Activated T-cell treated with anti-CD3 and anti-CD28 coated beads for 4 hours (primary cell): Measurements from ENCODE around the gene STAU1.
A peak's percentile ranks its signal among the peaks of the same experiment; 100 is the strongest.
"Not testable (repeated sequence)": the region's sequence is repeated elsewhere in the genome, so short reads cannot be mapped to it uniquely, and the experiment has no call there.

Source experiments
- DNase-seq: peaks from one replicate; pipeline ENCODE4 v3.0.0-alpha.2; 2020

The STAU1 gene

GRCh38 chr20:49203011-49203410 is 14.9 kb upstream of the STAU1 start:
- DNase-seq = no peak

GRCh38 chr20:49199729-49200293 is 11.7 kb upstream of the STAU1 start:
- no peak for DNase-seq

GRCh38 chr20:49192944-49193518 is 4.9 kb upstream of the STAU1 start:
- not testable (repeated sequence) for DNase-seq

GRCh38 chr20:49187330-49187850 is 744 bp downstream of the STAU1 start:
- peak; percentile 4 for DNase-seq

DNA sequence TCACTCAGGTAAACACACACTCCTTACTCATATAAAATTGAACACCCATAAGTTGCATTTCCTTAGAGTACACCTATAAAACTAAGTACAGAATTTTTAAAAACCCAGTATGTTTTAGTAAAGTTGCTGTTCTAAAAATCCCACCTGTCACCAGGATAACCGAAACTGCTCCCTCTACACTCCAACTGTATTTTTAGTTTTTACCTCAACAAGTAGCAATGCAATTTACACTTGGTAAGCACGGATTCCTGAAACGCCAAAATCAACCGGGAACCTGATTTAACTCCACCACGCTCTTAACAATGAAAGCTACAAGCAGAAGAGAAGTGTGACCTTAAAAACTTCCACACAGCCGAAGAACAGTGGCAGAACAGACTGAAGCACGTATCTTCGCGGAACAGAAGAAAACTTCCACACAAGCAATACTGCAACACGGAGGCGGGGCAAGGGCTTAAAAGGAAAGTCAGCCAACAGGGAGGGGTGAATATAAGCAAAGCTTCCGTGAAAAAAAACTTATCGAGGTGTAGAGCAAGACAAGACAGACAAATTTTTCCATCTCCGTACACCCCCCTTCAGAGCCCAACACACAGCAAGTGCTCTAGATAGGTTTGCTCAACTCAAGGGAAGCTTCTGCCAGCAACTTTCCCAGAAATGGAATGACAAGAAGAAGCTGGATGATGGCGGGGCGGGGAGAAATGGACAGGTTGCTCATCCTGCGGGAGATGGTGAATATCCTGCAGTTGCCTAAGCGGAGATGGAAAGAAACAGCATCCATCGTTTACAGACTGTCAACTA is 1.4 kb downstream of the STAU1 start:
- DNase-seq = peak; percentile 62

DNA sequence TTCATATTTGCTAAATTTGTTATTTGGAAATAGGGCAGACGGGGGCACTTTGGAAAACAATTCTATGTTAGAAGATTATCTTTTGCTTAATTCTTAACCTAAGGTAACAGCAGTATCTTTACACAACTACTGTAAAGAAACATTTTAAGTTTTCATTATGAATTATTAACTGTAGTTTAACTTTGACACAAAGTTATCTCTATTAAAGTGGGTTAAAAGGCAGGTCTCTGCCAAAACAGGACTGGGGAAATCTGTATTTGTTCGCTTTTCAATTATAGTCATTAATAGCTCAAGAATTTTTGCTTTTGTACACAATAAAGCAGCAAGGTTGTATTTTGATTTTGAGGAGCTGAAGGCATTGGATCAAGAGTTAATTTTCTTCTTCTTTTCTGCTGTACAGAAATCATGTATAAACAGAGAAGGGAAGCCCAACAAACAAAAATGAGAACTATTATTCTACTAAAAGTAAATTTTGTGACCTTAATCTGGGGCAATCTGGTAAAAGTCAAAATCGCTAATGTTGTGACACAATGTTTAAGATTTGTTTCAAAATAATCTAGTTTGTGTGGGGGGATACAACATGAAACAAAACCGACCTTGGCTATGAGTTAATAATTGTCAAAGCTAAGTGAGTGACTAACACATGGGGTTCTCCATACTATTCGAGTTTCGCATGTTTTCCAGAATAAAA is 2.9 kb downstream of the STAU1 start:
- DNase-seq = no peak

DNA sequence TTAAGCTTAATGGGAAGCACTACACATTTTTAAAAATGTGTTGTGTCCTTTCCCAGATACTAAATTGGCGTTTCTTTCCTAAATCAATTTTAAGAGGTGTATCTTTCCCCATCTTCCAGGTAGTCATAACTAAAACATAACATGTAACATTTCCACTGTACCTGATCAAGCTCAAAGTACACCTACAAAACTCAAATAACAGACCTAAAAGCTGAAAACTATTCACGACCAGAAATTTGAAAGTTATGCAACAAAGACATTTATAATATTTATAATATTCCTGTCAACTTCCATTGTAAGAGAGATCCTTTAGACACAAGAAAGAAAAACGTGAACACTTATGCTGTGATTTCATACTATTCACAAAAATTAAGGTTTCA is 3.5 kb downstream of the STAU1 start:
- DNase-seq = no peak

DNA sequence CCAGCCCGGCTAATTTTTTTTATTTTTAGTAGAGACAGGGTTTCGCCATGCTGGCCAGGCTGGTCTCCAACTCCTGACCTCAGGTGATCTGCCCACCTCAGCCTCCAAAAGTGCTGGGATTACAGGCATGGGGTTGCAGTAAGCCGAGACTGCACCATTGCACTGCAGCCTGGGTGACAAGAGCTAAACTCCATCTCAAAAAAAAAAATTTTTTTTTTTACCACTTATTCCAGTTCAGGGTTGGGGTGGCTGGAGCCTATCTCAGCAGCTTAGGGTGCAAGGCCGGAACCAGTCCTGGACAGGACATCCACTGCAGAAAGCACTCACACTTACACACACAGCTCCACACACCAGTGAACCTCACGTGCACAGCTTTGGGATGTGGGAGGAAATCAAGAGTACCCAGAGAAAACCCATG is 4.0 kb downstream of the STAU1 start:
- DNase-seq = not testable (repeated sequence)

- DNase-seq = no peak
These were observed 4.7 kb downstream of the STAU1 start for GRCh38 chr20:49183444-49183843.

DNA sequence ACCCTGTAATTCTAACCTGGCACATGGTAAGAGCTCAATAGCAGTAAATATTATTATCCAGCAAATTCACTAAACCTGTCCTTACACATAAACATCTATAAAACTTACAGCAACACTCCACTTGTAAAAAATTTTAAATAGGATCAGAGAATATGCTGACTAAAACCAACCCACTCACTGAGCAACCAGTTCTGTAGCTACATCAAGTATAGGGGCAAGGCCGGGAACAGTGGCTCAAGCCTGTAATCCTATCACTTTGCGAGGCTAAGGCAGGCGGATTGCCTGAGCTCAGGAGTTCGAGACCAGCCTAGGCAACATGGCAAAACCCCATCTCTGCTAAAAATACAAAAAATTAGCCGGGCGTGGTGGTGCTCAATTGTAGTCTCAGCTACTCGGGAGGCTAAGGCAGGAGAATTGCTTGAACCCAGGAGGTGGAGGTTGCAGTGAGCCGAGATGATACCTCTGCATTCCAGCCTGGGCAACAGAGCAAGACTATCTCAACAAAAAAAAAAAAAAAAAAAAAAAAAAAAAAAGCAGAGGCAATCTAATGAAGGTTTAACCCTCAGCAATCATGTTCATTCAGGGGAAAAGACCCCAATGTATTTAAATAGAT is 6.8 kb downstream of the STAU1 start:
- DNase-seq = no peak

GRCh38 chr20:49179368-49180277 is 8.5 kb downstream of the STAU1 start:
- no peak for DNase-seq

GRCh38 chr20:49174183-49174582 is 14.0 kb downstream of the STAU1 start:
- DNase-seq = no peak

DNA sequence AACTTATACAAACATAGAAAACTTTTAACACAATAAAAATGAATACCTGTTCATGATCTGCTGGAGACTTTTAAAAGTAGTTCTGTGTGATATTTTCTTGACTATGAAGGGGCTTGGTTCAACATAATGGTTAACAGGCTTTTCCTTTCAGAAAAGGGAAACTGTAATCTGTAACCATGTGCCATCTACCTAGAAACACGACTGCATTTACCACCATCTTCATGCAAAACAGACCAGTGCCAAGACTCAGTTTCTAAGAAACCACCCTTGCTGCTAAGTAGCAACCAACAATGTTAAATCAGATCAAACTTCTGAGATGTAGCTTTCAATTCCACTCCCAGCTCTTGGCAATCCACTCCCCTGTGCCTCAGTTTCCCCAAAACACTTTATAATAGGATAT is 15.7 kb downstream of the STAU1 start:
- DNase-seq = no peak

DNA sequence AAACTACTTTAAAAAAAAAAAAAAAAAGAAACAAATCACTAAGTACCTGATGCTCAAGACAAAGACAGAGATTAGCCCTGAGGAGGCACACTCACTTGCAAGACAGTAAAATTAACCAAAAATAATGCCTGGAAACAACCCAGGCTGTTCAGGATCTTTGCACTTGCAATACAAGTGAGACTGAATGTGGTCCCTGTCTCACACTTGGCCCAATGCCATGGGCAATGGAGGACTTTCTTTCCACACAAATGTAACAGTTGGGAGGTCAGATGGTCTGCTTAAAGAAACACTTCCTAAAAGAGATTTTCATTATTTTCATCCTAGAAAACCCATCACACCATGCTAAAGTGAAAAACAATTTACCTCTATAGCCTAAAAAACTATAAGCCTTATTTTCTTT is 16.2 kb downstream of the STAU1 start:
- DNase-seq = no peak

DNA sequence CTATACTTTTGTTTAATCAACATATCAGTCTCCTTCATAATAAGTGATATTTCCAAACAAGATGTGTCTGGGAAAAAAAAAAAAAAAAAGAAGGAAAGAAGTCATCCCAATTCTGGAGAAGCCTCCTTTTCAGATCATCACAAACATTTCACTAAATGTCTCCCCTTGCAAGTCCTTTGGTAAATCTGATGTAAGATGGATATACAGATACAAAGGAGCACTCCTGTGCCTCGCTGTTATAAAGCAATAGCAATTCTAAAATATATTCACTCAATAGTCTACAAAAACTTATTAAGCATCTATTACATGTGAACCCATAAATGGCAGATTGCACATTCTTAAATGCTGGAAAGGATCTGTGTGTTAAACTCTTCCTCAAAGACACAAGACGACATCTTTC is 17.4 kb downstream of the STAU1 start:
- no peak for DNase-seq

GRCh38 chr20:49169547-49169946 is 18.6 kb downstream of the STAU1 start:
- no peak for DNase-seq

- DNase-seq = not testable (repeated sequence)
These were observed 19.3 kb downstream of the STAU1 start for GRCh38 chr20:49168864-49169263.

- no peak for DNase-seq
These were observed 20.2 kb downstream of the STAU1 start for GRCh38 chr20:49167811-49168507.

GRCh38 chr20:49166534-49167449 is 21.3 kb downstream of the STAU1 start:
- DNase-seq = no peak

- DNase-seq = no peak
These were observed 22.5 kb downstream of the STAU1 start for GRCh38 chr20:49165611-49166010.
